Activated CD4-positive, alpha-beta T cell treated with anti-CD3 and anti-CD28 coated beads, Interleukin-2, Interleukin-6, amounts not matched to agents 100 ng/mL and 50 ng/mL, durations not matched to agents 16 hours and 8 hours (primary cell): ENCODE data around the gene MED7.

Source experiments
- DNase-seq: peaks from one replicate; pipeline ENCODE4 v3.0.0-alpha.2; 2020

Gene MED7

DNA sequence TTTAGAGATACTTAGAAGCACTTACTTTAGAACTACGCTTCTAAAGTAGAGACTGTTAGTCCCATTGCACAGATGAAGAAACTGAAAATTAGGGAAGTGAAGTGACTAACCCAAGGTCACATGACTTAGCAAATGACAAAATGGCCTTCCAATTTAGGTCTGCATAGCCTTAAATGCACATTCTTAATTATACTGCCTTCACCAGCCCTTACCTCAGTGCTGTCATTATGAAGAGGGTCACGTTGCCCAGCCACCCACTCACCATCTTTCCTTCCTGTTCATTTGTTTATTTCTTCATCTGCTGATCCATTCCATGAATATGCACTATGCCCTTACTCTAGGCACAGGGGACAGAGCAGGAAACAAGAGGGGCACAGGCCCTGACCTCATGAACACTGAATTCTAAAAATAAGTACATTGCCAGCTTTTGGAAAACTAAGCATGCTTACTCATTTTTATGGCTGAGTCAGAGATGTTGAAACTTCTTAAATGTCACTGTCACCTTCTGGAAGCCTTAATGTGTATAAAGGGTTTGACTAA lies 42.5 kb downstream of the MED7 start:
- peak; percentile 77 for DNase-seq

DNA sequence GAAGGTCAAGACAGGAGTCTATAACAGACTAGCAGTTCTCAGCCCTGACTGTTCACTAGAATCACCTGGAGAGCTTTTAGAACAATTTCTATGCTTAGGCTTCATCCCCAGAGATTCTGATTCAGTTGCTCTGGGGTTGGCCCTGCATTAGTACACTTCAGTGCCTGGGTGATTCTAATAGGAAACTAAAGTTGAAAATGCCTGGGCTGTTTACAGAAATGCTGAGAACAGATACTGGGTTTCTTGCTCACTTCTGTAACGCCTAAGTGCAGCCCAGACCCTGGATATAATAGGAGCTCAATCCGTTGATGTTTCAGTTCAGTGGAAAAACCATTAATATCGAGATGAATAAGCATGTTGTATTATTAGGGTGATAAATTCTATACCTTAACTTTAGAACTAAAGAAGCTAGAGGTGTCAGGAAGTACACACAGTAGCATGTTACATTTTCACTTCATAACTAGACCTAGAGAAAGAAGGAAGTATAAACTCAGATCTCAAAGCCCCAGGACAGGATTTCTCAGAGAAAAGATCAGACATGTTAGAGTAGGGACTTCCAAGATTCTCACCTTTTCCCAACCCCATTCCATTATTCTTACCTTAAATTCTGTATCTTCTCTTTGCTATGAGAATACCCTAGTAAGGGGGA lies 54.2 kb downstream of the MED7 start:
- no peak for DNase-seq
